ENCODE data around the gene SLC25A18.
A peak's percentile ranks its signal among the peaks of the same experiment; 100 is the strongest.
"Not testable (repeated sequence)": the region's sequence is repeated elsewhere in the genome, so short reads cannot be mapped to it uniquely, and the experiment has no call there.

The SLC25A18 gene

DNA sequence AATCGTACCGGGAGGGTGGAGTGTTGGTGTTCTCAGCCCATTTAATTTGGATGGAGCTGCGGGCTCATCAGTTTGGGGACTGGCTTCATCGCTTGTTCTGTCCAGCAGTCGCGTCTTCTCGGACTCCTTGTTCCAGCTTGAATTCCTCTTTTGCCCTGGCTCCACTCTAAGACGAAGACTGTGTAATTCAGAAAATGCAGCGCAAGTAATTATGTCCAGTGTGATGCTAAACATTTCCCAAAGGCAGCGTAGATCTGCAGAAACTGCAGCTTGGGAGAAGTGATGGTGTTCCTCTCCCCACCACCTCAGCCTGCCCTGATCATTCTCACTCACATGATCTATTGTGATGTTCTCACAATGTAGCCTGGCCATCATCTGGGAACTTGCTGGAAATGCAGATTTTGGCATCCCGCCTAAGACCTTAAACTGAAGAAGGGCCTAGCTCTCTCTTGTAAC, 666 bp downstream of the SLC25A18 start:
- Mint-ChIP-seq H3K4me3 (peak overlapping the region; percentile 43 to 75 (median 72)), H3K36me3 (ENCODE audit: low read depth) (peaks cover 18% of the 10 kb centered on the region), H3K27ac (peak overlapping the region; percentile 92 to 98 (median 97)), H3K27me3 (ENCODE audit: low read depth) (no peaks in the 10 kb centered on the region), H3K9me3 (no peaks in the 10 kb centered on the region), H3K4me1 (peaks cover 35% of the 10 kb centered on the region)
- TF ChIP-seq, protein P1, sequence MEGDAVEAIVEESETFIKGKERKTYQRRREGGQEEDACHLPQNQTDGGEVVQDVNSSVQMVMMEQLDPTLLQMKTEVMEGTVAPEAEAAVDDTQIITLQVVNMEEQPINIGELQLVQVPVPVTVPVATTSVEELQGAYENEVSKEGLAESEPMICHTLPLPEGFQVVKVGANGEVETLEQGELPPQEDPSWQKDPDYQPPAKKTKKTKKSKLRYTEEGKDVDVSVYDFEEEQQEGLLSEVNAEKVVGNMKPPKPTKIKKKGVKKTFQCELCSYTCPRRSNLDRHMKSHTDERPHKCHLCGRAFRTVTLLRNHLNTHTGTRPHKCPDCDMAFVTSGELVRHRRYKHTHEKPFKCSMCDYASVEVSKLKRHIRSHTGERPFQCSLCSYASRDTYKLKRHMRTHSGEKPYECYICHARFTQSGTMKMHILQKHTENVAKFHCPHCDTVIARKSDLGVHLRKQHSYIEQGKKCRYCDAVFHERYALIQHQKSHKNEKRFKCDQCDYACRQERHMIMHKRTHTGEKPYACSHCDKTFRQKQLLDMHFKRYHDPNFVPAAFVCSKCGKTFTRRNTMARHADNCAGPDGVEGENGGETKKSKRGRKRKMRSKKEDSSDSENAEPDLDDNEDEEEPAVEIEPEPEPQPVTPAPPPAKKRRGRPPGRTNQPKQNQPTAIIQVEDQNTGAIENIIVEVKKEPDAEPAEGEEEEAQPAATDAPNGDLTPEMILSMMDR (IDR thresholded peaks at IDR 0.05; ENCODE audit: unreplicated experiment in 3 of 3) = no peak

GRCh38 chr22:17566016-17566687, 2.9 kb downstream of the SLC25A18 start:
- peaks cover 55% of the 10 kb centered on the region for H3K4me1 Mint-ChIP-seq
- not testable (repeated sequence) for H3K9me3 Mint-ChIP-seq; H3K27me3 Mint-ChIP-seq (ENCODE audit: low read depth); H3K36me3 Mint-ChIP-seq (ENCODE audit: low read depth); H3K4me3 Mint-ChIP-seq
- peak overlapping the region in 2 of 3 experiments; percentile 10 to 71 for H3K27ac Mint-ChIP-seq

DNA sequence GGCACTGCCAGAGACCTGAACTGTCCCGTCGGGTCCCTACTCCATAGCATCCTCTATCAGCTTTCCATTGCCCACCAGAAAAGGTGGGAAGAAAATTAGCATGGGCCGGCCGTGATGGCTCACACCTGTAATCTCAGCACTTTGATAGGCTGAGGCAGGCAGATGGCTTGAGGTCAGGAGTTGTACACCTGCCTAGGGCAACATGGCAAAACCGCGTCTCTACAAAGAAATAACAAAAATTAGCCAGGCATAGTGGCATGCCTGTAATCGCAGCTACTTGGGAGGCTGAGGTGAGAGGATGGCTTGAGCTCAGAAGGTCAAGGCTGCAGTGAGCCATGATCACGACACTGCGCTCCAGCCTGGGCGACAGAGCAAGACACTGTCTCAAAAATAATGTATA, 3.5 kb downstream of the SLC25A18 start:
- TF ChIP-seq, protein P1 (IDR thresholded peaks at IDR 0.05; ENCODE audit: unreplicated experiment in 3 of 3) = no peak
- H3K36me3 Mint-ChIP-seq (ENCODE audit: low read depth) = peaks cover 3% of the 10 kb centered on the region
- no peaks in the 10 kb centered on the region for H3K27me3 Mint-ChIP-seq (ENCODE audit: low read depth)
- peak overlapping the region in 1 of 3 experiments; percentile 10 for H3K27ac Mint-ChIP-seq
- H3K4me1 Mint-ChIP-seq = peaks cover 59% of the 10 kb centered on the region
- H3K9me3 Mint-ChIP-seq = no peaks in the 10 kb centered on the region
- no peak overlapping the region for H3K4me3 Mint-ChIP-seq

DNA sequence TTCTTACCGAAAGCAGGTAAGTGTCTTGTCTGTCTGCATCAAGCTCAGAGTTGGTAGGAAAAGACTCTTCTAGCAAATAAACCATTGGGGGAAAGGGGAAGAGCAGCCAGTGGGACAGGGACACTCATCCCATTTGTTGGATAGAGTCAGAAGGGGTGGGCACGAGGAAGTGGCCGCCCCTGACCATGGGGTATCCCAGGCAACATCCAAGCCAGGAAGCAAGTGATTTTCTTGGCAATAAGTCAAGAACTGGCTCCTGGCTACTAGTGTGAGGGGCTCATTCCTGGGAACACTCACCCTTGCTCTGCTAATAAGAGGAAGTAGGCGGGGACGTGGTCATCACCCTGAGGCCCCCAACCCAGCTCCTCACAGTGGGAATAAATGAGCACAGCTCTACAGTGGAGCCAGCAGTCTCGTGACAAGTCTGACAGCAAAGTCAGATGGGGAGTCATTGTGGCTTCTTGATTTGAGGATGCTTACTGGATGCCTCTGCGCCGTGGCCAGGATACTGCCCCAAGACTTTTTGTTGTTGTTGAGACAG, 6.7 kb downstream of the SLC25A18 start:
- Mint-ChIP-seq H3K36me3 (ENCODE audit: low read depth) (no peaks in the 10 kb centered on the region), H3K27ac (peak overlapping the region; percentile 89 to 95 (median 94)), H3K4me3 (peak overlapping the region; percentile 34 to 65 (median 47)), H3K4me1 (peaks cover 41% of the 10 kb centered on the region), H3K9me3 (no peaks in the 10 kb centered on the region), H3K27me3 (ENCODE audit: low read depth) (no peaks in the 10 kb centered on the region)
- TF ChIP-seq, protein P1 (IDR thresholded peaks at IDR 0.05; ENCODE audit: unreplicated experiment in 3 of 3) = no peak

DNA sequence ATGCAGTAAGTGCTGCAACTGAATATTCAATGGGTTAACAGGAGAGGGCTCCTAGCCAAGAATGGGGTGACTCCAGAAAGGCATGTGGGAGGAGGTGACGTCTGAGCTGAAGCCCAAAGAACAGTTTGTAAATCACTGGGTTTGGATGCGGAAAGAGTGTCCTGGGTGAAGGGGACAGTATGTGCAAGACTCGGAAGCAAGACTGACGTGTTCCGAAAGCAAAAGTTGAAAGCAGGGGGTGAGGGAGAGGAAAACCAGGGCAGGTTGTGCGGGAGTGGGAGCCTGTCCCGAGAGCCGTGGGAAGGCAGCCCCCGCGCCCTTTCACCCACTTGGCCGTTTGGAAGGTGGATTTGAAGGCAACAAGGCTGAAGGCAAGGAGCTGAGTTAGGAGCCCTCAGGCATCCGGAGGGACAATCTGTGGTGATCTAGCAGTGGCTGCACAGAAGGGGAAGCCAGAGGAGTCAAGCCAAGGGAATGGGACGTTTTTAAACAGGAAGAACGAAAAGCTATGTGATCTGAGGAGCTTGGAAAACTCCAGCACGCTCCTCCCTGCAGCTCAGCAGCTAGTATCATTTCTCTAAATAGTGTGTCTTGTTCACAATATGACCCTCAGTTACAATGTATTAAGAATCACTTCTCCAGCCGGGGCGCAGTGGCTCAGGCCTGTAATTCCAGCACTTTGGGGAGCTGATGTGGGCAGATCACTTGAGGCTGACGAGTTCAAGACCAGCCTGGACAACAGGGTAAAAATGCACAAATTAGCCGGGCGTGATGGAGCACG, 7.7 kb downstream of the SLC25A18 start:
- Mint-ChIP-seq H3K4me3 (peak overlapping the region; percentile 60 to 77 (median 65)), H3K36me3 (ENCODE audit: low read depth) (no peaks in the 10 kb centered on the region), H3K4me1 (peaks cover 39% of the 10 kb centered on the region), H3K27me3 (ENCODE audit: low read depth) (no peaks in the 10 kb centered on the region), H3K9me3 (no peaks in the 10 kb centered on the region), H3K27ac (peak overlapping the region; percentile 94 to 95 (median 95))
- TF ChIP-seq, protein P1 (IDR thresholded peaks at IDR 0.05; ENCODE audit: unreplicated experiment in 3 of 3) = no peak

GRCh38 chr22:17575151-17575550, 11.9 kb downstream of the SLC25A18 start:
- H3K4me3 Mint-ChIP-seq = no peak overlapping the region
- H3K36me3 Mint-ChIP-seq (ENCODE audit: low read depth) = no peaks in the 10 kb centered on the region
- peaks cover 22% of the 10 kb centered on the region for H3K4me1 Mint-ChIP-seq
- peak overlapping the region in 2 of 3 experiments; percentile 35 to 72 for H3K27ac Mint-ChIP-seq
- TF ChIP-seq, protein P1 (IDR thresholded peaks at IDR 0.05; ENCODE audit: unreplicated experiment in 3 of 3) = no peak
- H3K9me3 Mint-ChIP-seq = no peaks in the 10 kb centered on the region
- no peaks in the 10 kb centered on the region for H3K27me3 Mint-ChIP-seq (ENCODE audit: low read depth)

Measured in nephron (organoid).